Prostate gland (tissue), 2 donors: ENCODE measurements around the gene IGDCC3.

Experiments used
- POLR2A ChIP-seq: fragments of 450-650 bp; IDR thresholded peaks from one replicate; pipeline ENCODE4 v1.6.1; 2016; ENCODE audit warnings: antibody characterized with exemption, mild to moderate bottlenecking
- POLR2AphosphoS5 ChIP-seq: sonication (generic); formaldehyde crosslinking; IDR thresholded peaks from one replicate; pipeline ENCODE4 v1.6.1; 2017; ENCODE audit warnings: antibody characterized with exemption
- TF ChIP-seq, protein P1 (sequence below), 4 experiments: fragments of 200-600 bp in 2 of 4; fragments of 450-650 bp in 2 of 4; sonication (generic) in 2 of 4; IDR thresholded peaks; 1 replicate in 3 of 4; 2 replicates in 1 of 4; pipeline ENCODE4 v1.5.1; 2016 to 2019; ENCODE audit warnings: antibody characterized with exemption in 4 of 4, mild to moderate bottlenecking in 2 of 4, moderate library complexity in 2 of 4

GRCh38 chr15:65326117-65326526 lies 51.7 kb downstream of the IGDCC3 start:
- TF ChIP-seq POLR2AphosphoS5 (no peak), POLR2A (no peak)
- TF ChIP-seq, protein P1, sequence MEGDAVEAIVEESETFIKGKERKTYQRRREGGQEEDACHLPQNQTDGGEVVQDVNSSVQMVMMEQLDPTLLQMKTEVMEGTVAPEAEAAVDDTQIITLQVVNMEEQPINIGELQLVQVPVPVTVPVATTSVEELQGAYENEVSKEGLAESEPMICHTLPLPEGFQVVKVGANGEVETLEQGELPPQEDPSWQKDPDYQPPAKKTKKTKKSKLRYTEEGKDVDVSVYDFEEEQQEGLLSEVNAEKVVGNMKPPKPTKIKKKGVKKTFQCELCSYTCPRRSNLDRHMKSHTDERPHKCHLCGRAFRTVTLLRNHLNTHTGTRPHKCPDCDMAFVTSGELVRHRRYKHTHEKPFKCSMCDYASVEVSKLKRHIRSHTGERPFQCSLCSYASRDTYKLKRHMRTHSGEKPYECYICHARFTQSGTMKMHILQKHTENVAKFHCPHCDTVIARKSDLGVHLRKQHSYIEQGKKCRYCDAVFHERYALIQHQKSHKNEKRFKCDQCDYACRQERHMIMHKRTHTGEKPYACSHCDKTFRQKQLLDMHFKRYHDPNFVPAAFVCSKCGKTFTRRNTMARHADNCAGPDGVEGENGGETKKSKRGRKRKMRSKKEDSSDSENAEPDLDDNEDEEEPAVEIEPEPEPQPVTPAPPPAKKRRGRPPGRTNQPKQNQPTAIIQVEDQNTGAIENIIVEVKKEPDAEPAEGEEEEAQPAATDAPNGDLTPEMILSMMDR (IDR thresholded peaks at IDR 0.05), result no peak
